HEK293 (cell line): ENCODE measurements around the gene DYNLL1.
A peak's percentile ranks its signal among the peaks of the same experiment; 100 is the strongest.

ENCODE experiments used
- EGR2 ChIP-seq: fragments of 450-650 bp; formaldehyde crosslinking; IDR thresholded peaks from 2 replicates; pipeline ENCODE4 v1.5.1; 2016; ENCODE audit warnings: low read depth, missing biosample characterization, missing genetic modification characterization
- GLIS2 ChIP-seq: fragments of 450-650 bp; formaldehyde crosslinking; IDR thresholded peaks from 2 replicates; pipeline ENCODE4 v1.5.1; 2016; ENCODE audit warnings: missing biosample characterization, missing genetic modification characterization
- HOXA7 ChIP-seq: sonication (generic); formaldehyde crosslinking; IDR thresholded peaks from 2 replicates; pipeline ENCODE4 v1.8.1; 2022; ENCODE audit warnings: missing genetic modification reagents, borderline replicate concordance
- SCRT1 ChIP-seq: fragments of 450-650 bp; formaldehyde crosslinking; IDR thresholded peaks from 2 replicates; pipeline ENCODE4 v1.5.1; 2016; ENCODE audit warnings: missing biosample characterization, missing genetic modification characterization, borderline replicate concordance
- SCRT2 ChIP-seq: fragments of 450-650 bp; formaldehyde crosslinking; IDR thresholded peaks from 2 replicates; pipeline ENCODE4 v1.5.1; 2016; ENCODE audit warnings: missing biosample characterization, missing genetic modification characterization
- SP3 ChIP-seq: fragments of 450-650 bp; formaldehyde crosslinking; IDR thresholded peaks from 2 replicates; pipeline ENCODE4 v1.5.1; 2016; ENCODE audit warnings: missing biosample characterization, missing genetic modification characterization
- YY1 ChIP-seq: fragments of 450-650 bp; formaldehyde crosslinking; IDR thresholded peaks from 2 replicates; pipeline ENCODE4 v1.5.1; 2018; ENCODE audit warnings: missing biosample characterization, missing genetic modification characterization
- YY2 ChIP-seq: fragments of 450-650 bp; formaldehyde crosslinking; IDR thresholded peaks from 2 replicates; pipeline ENCODE4 v1.5.1; 2016; ENCODE audit warnings: missing biosample characterization, missing genetic modification characterization
- ZBTB6 ChIP-seq: fragments of 450-650 bp; formaldehyde crosslinking; IDR thresholded peaks from 2 replicates; pipeline ENCODE4 v1.5.1; 2017; ENCODE audit warnings: missing biosample characterization, missing genetic modification characterization
- ZBTB7A ChIP-seq: fragments of 450-650 bp; formaldehyde crosslinking; IDR thresholded peaks from 2 replicates; pipeline ENCODE4 v1.5.1; 2016; ENCODE audit warnings: low read depth, missing biosample characterization, missing genetic modification characterization
- ZNF138 ChIP-seq: fragments of 450-650 bp; formaldehyde crosslinking; IDR thresholded peaks from 2 replicates; pipeline ENCODE4 v1.5.1; 2016; ENCODE audit warnings: missing biosample characterization, missing genetic modification characterization, borderline replicate concordance
- ZNF148 ChIP-seq: fragments of 450-650 bp; formaldehyde crosslinking; IDR thresholded peaks from 2 replicates; pipeline ENCODE4 v1.5.0; 2017; ENCODE audit warnings: missing biosample characterization, missing genetic modification characterization, borderline replicate concordance
- ZNF155 ChIP-seq: fragments of 450-650 bp; formaldehyde crosslinking; IDR thresholded peaks from 2 replicates; pipeline ENCODE4 v1.5.1; 2016; ENCODE audit warnings: missing biosample characterization, missing genetic modification characterization
- ZNF184 ChIP-seq: fragments of 450-650 bp; IDR thresholded peaks from 2 replicates; pipeline ENCODE4 v1.5.1; 2018; ENCODE audit warnings: missing biosample characterization, mild to moderate bottlenecking, missing genetic modification characterization
- ZNF202 ChIP-seq: fragments of 450-650 bp; formaldehyde crosslinking; IDR thresholded peaks from 2 replicates; pipeline ENCODE4 v1.5.1; 2016; ENCODE audit warnings: missing biosample characterization, missing genetic modification characterization, borderline replicate concordance
- ZNF239 ChIP-seq: fragments of 450-650 bp; formaldehyde crosslinking; IDR thresholded peaks from 2 replicates; pipeline ENCODE4 v1.5.1; 2016; ENCODE audit warnings: missing biosample characterization, missing genetic modification characterization
- ZNF24 ChIP-seq: fragments of 450-650 bp; formaldehyde crosslinking; IDR thresholded peaks from 2 replicates; pipeline ENCODE4 v1.5.1; 2016; ENCODE audit warnings: missing biosample characterization, missing genetic modification characterization
- ZNF26 ChIP-seq: fragments of 450-650 bp; formaldehyde crosslinking; IDR thresholded peaks from 2 replicates; pipeline ENCODE4 v1.5.1; 2016; ENCODE audit warnings: missing biosample characterization, missing genetic modification characterization
- ZNF266 ChIP-seq: fragments of 450-650 bp; formaldehyde crosslinking; IDR thresholded peaks from 2 replicates; pipeline ENCODE4 v1.5.1; 2016; ENCODE audit warnings: missing biosample characterization, missing genetic modification characterization, low read depth
- ZNF292 ChIP-seq: fragments of 450-650 bp; formaldehyde crosslinking; IDR thresholded peaks from 2 replicates; pipeline ENCODE4 v1.5.1; 2016; ENCODE audit warnings: low read depth, missing biosample characterization, missing genetic modification characterization, borderline replicate concordance
- ZNF311 ChIP-seq: fragments of 450-650 bp; formaldehyde crosslinking; IDR thresholded peaks from 2 replicates; pipeline ENCODE4 v1.5.1; 2017; ENCODE audit warnings: missing biosample characterization, missing genetic modification characterization, borderline replicate concordance
- ZNF341 ChIP-seq: fragments of 450-650 bp; formaldehyde crosslinking; IDR thresholded peaks from 2 replicates; pipeline ENCODE4; 2016; ENCODE audit warnings: low read depth, missing biosample characterization, missing genetic modification characterization
- ZNF354C ChIP-seq: fragments of 450-650 bp; formaldehyde crosslinking; IDR thresholded peaks from 2 replicates; pipeline ENCODE4 v1.5.1; 2016; ENCODE audit warnings: missing biosample characterization, missing genetic modification characterization, low read depth, borderline replicate concordance
- ZNF362 ChIP-seq: fragments of 450-650 bp; formaldehyde crosslinking; IDR thresholded peaks from 2 replicates; pipeline ENCODE4 v1.5.1; 2016; ENCODE audit warnings: missing biosample characterization, missing genetic modification characterization
- ZNF488 ChIP-seq: fragments of 450-650 bp; formaldehyde crosslinking; IDR thresholded peaks from 2 replicates; pipeline ENCODE4 v1.5.1; 2016; ENCODE audit warnings: missing biosample characterization, missing genetic modification characterization
- ZNF548 ChIP-seq: fragments of 450-650 bp; formaldehyde crosslinking; IDR thresholded peaks from 2 replicates; pipeline ENCODE4 v1.5.1; 2016; ENCODE audit warnings: missing biosample characterization, missing genetic modification characterization
- ZNF558 ChIP-seq: fragments of 450-650 bp; formaldehyde crosslinking; IDR thresholded peaks from 2 replicates; pipeline ENCODE4 v1.5.1; 2016; ENCODE audit warnings: missing biosample characterization, missing genetic modification characterization
- ZNF580 ChIP-seq: fragments of 450-650 bp; formaldehyde crosslinking; IDR thresholded peaks from 2 replicates; pipeline ENCODE4 v1.5.1; 2016; ENCODE audit warnings: missing biosample characterization, missing genetic modification characterization
- ZNF596 ChIP-seq: fragments of 450-650 bp; IDR thresholded peaks from 2 replicates; pipeline ENCODE4 v1.5.0; 2018; ENCODE audit warnings: missing biosample characterization, mild to moderate bottlenecking, missing genetic modification characterization, moderate library complexity
- ZNF610 ChIP-seq: fragments of 450-650 bp; formaldehyde crosslinking; IDR thresholded peaks from 2 replicates; pipeline ENCODE4 v1.5.1; 2016; ENCODE audit warnings: missing biosample characterization, missing genetic modification characterization, borderline replicate concordance
- ZNF626 ChIP-seq: fragments of 450-650 bp; sonication (Bioruptor Pico); formaldehyde crosslinking; IDR thresholded peaks from 2 replicates; pipeline ENCODE4 v1.5.1; 2018; ENCODE audit warnings: missing biosample characterization, missing genetic modification characterization, inconsistent platforms
- ZNF792 ChIP-seq: fragments of 450-650 bp; formaldehyde crosslinking; IDR thresholded peaks from 2 replicates; pipeline ENCODE4 v1.5.1; 2016; ENCODE audit warnings: missing biosample characterization, missing genetic modification characterization
- ZNF830 ChIP-seq: fragments of 450-650 bp; IDR thresholded peaks from 2 replicates; pipeline ENCODE4 v1.5.0; 2018; ENCODE audit warnings: missing biosample characterization, missing genetic modification characterization, low read depth, mild to moderate bottlenecking, moderate library complexity
- ZXDB ChIP-seq: fragments of 450-650 bp; formaldehyde crosslinking; IDR thresholded peaks from 2 replicates; pipeline ENCODE4 v1.5.1; 2016; ENCODE audit warnings: missing biosample characterization, missing genetic modification characterization

The DYNLL1 gene

GRCh38 chr12:120529641-120530417 lies 33.9 kb downstream of the DYNLL1 start (continued):
- TF ChIP-seq YY1: no peak
- TF ChIP-seq GLIS2 (tag by site-specific recombination): no peak
- TF ChIP-seq ZNF596 (tag by site-specific recombination): no peak
- TF ChIP-seq ZNF362: no peak
- TF ChIP-seq SCRT2 (tag by site-specific recombination): no peak
- no peak for TF ChIP-seq ZNF184 (tag by site-specific recombination)
- no peak for TF ChIP-seq ZNF830 (tag by site-specific recombination)
- TF ChIP-seq ZNF488 (tag by site-specific recombination): 0 out of 2 replicates have a peak, but pooled peaks have one; percentile 40
- TF ChIP-seq ZNF580: no peak
- TF ChIP-seq ZNF354C: no peak
- peak; percentile 51 for TF ChIP-seq EGR2 (tag by site-specific recombination)
- no peak for TF ChIP-seq ZNF558
- TF ChIP-seq ZBTB7A (tag by site-specific recombination): no peak
- TF ChIP-seq ZXDB (tag by site-specific recombination): no peak
- no peak for TF ChIP-seq ZNF626 (tag by site-specific recombination)
- no peak for TF ChIP-seq YY2 (tag by site-specific recombination)
- TF ChIP-seq ZNF610 (tag by site-specific recombination): no peak
- TF ChIP-seq ZNF548: no peak
- TF ChIP-seq ZNF239 (tag by site-specific recombination): no peak
- no peak for TF ChIP-seq ZNF138
- TF ChIP-seq ZNF266: no peak
- TF ChIP-seq ZNF792 (tag by site-specific recombination): no peak
- peak; percentile 58 for TF ChIP-seq ZBTB6 (tag by site-specific recombination)
- TF ChIP-seq HOXA7 (CRISPR knock-in tag): no peak
- TF ChIP-seq ZNF26 (tag by site-specific recombination): no peak
- no peak for TF ChIP-seq ZNF292 (tag by site-specific recombination)
- TF ChIP-seq ZNF202 (tag by site-specific recombination): no peak
- no peak; the same call in 1 of the 2 replicates for TF ChIP-seq ZNF24 (tag by site-specific recombination)
- TF ChIP-seq ZNF341 (tag by site-specific recombination): no peak
- TF ChIP-seq ZNF148 (tag by site-specific recombination): no peak
- TF ChIP-seq ZNF311 (tag by site-specific recombination): no peak
- TF ChIP-seq ZNF155 (tag by site-specific recombination): no peak
- TF ChIP-seq SP3 (tag by site-specific recombination): no peak
- no peak for TF ChIP-seq SCRT1
